NCI-H1436 (cell line): ENCODE results near the gene TMEM169.

Experiments
- DNase-seq: peaks from one replicate; lab custom pipeline; 2025; lab: John Stamatoyannopoulos, UW

TMEM169 gene, protein sequence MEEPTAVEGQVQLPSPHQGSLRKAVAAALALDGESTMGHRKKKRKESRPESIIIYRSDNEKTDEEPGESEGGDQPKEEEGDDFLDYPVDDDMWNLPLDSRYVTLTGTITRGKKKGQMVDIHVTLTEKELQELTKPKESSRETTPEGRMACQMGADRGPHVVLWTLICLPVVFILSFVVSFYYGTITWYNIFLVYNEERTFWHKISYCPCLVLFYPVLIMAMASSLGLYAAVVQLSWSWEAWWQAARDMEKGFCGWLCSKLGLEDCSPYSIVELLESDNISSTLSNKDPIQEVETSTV

DNA sequence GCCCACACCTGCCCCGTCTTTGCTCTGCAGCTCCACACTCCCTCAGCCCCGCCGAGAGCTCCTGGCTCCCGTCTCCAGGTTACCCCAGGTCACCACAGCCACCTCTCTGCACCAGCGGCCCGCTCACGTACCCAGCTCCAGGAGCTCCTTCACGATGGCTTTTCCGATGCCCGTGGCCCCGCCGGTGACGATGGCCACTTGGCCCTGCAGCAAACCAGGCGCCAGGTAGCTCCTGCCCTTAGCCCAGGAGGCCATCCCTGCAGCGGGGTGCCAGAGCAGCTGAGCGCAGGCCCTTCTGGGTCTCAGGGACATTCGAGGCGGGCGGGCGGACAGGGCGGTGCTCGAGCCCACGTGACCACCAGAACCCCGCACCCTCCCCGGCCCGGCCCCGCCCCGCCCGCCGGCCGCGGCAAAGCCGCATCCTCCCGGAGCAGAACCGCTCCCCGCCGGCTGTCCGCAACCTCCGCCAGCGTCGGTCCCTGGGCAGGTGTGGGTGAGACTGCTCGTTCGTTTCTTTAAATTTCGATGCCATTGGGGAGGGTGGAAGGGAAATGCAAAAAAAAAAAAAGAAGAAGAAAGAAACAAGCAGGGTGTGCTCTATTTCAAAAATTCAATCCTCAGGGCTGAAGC, at the start of gene TMEM169, which contains the start of gene PECR:
Gene TMEM169 (plus strand): TSS at position 433 of the 630 bp plus-strand sequence. CDS start 14,045 bp downstream, outside the sequence.
Gene PECR (minus strand): TSS at position 323 of the 630 bp plus-strand sequence. CDS start 68 bp downstream, at position 255.
- DNase-seq, result peak; percentile 75

- DNase-seq, result no peak
Observed at GRCh38 chr2:216031960-216032689, 49.6 kb upstream of the TMEM169 start.

DNA sequence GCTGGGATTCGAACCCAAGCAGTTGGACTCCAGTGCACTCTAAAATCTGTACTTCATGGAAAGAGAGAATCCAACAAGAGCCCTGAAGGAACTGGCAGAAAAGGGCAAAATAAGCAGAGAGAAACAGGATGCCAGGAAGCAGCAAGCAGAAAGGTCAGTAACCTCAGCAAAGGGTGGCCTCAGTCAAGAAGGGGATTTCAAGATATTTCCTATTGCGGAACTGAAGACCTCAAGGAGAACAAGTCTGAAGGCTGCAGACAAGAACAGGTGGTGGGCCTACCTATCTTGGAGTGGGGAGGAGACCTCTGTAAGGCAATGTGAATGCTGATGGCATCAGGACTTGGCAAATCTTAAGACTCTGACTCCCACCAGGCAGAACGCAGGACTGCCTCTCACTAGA, 48.3 kb upstream of the TMEM169 start:
- DNase-seq, result no peak

DNA sequence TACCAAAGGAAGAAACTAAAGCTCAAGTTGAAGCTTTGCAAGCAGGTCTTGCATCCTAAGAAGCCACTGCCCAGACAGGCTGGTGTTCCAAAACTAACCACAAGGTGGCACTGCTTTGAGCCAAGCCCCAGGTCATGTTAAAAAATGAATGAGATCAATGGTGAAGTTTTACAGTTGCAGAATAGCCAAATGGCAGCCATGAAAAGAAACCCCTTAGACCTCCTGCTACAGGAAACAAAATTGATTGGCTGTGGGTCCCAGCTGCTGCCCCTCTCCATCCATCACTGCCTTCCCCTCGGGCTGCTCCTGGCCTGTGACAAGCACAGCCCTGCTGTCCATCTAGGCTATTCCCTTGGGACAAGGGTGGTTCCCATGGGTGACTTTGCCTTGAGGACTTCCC, 47.7 kb upstream of the TMEM169 start:
- DNase-seq, result peak; percentile 33

DNA sequence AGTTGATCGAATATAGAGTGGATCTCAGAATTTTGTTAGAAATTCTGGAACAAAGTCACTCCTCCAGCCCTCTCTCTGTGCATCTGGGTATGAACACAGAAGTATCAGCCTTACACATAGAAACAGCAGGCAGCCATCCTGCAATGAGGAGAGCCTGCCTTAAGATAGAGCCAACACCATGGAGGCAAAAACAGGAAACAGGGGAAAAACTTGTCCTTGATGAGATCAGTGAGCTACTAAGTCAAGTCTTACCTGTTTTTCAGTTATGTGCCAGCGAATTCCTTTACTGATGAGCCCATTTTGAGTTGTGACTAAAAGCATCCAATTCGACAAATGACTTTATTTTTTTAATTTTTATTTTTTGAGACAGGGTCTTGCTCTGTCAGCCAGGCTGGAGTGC, 41.8 kb upstream of the TMEM169 start:
- DNase-seq, result no peak

DNA sequence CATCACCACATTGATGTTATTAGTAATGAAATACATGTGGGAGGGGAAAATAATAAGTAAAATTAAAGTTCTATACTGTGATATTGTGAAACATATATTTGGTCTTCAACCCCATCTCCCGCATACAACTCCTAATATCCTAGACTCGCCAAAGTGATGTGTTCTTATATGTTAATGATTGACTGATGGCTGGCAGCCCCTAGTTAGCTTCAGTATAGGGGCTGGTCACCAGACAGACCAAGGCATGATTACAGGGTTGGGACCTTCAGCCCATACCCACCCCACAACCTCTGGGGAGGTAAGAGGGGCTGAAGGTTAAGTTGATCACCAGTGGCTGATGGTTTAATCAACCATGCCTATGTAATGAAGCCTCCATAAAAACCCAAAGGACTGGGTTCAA, 40.3 kb upstream of the TMEM169 start:
- DNase-seq, result no peak

- no peak for DNase-seq
Observed at GRCh38 chr2:216043949-216044348, 37.8 kb upstream of the TMEM169 start.

DNA sequence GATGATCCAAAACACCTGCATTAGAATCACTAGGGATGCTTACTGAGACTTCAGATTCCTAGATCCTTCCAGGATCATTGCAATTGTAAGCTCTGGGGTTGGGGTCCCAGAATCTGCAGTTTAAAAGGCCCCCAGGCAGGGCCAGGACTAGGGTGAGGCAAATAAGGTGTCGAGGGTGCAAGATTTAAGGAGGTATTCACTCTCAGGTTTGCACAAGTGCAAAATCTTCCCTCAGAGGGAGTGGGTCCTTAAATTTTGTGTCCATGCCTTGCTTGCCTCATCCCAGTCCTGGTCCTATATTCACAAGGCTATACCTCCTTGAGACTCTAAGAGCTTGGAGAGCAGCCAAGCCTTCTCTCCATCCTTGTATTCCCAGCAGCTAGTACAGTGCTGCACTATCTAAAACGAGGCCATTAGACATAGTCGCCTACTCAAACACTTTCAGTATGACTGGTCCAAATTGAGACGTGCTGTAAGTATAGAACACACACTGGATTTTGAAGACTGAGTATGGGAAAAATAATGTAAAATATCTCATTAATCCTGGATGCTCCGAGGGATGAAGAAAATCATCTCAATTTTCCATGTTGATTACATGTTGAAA, 36.7 kb upstream of the TMEM169 start:
- no peak for DNase-seq

DNA sequence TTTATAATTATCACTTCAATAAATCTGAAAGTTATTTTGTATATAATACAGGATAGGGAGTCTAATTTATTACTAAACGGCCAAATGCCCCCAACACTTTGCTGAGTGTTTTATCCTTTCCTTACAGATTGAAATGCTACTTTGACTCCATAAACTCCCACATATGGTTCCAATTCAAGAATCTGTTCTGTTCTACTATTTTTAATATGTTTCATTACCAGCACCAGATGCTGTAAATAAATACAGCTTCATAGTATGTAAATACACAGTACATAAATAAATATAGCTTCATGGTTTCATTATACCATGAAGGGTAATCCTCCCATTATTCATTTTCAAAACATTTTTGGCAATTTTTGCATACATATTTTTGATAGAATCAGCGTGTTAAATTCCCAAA, 34.3 kb upstream of the TMEM169 start:
- DNase-seq, result no peak

GRCh38 chr2:216049452-216049851, 32.3 kb upstream of the TMEM169 start:
- no peak for DNase-seq

DNA sequence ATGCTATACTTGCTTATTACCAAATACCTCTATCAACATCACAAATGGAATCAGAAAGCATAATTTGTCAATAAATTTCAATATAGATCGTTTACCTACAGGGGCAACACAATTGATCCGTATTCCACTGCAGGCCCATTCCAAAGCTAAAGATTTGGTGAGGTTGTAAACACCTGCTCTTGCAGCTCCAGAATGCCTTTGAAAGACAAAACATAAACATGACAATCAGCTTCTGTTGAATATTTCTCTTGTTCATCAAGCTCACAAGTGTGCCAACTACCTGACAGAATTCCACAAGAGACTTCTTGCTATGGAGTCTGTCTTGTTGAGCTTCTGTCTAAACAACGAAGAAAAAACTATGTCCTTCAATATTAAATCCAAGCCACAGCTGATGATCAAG, 30.4 kb upstream of the TMEM169 start:
- no peak for DNase-seq

DNA sequence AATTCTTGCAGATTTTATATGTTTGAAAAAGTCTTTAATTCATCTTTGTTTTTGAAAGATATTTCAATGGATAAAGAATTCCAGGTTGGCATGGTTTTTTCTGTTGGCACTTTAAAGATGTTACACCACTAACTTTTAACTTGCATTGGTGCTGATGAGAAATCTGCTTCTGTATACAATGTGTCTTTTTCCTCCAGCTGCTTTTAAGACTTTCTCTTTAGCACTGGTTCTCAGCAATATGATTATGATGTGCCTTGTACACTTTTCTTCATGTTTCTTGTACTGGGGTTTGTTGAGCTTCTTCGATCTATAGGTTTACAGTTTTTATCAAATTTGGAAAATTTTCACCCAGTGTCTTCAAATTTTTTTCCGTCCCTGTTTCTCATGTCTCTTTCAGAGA, 29.3 kb upstream of the TMEM169 start:
- DNase-seq, result no peak

DNA sequence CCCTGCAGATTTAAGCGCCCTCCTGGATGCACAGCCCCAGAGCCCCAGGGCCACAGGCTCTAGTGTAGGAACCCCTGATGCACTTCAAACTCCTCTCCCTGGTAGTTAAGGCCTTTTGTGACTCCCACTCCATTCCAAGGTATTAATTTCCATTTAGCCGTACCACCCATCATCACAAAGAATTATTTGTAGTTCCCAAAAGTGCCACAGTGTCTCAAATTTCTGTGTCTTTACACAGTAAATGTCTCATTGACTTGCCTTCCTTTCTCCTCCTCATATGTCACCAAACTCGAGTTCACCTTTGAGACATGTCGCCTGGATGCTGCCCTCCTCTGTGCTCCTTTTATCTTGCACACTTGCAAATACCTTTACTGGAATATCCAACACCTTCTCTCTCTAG, 26.0 kb upstream of the TMEM169 start:
- DNase-seq, result no peak

GRCh38 chr2:216056739-216057138, 25.0 kb upstream of the TMEM169 start:
- DNase-seq, result no peak

DNA sequence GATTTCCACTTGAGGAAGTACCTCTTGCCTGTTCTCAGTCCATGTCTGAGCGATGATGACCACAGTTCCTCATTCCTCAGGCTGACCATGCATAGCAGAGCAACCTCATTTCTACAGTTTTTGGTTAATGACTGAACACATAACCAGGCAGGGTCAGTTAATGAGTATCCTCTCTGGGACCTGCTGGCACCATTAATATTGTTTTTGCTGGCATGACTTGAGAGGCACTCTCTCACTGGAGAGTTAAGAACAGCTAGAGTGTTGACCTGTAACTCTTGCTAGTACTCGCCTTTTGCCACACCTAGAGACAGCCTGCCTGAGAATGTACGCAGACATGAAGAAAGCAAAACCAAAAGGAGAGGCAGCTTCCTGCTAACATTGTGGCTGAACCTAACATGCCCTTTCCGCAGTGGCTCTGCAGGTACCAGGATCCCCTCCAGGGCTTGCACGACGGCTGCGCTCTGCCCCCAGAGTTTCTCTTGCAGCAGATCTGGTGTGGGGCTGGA, 24.0 kb upstream of the TMEM169 start:
- no peak for DNase-seq

DNA sequence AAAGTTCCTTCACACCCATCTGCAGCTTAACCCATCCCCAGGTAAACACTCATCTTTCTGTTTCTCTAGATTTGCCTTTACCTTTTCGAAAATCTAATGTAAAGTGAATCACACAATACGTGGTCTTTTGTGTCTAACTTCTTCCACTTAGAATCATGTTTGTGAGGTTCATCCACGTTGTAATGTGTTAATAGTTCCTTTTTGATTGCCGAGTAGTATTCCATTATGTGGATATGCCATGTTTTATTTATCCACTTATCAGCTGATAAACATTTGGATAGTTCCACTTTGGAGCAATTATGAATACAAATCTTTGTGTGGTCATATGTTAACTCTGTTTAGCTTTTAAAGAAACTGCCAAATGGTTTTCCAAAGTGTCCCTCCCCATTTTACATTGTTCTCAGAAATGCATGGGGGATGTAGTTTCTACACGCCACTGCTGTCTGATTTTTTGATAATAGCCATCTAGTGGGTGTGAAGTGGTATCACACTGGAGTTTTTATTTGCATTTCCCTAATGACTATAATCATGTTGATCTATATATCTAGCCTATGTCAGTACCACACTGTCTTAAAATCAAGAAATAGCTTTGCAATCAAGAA, 22.4 kb upstream of the TMEM169 start:
- DNase-seq, result no peak

- DNase-seq, result no peak
Observed at GRCh38 chr2:216064014-216064630, 17.6 kb upstream of the TMEM169 start.

DNA sequence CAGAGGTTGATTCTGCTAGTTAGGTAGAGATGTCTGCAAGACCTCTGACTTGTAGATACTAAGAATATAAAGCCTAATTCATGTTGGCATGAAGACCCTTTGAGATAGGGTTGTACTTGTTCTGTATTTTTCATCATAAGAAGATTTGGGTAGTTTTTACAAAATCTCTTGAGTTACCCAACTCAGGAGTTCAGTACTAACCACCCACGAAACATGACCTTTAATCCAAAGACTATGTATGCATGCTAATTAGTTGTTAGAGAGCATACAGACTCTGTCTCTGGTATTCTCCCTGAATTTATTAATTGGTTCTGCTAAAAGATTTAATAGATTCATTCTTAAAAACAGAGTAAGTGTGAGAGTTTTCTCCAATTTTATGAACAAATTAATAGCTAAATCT, 17.1 kb upstream of the TMEM169 start:
- no peak for DNase-seq

GRCh38 chr2:216066230-216066629, 15.5 kb upstream of the TMEM169 start:
- no peak for DNase-seq

DNA sequence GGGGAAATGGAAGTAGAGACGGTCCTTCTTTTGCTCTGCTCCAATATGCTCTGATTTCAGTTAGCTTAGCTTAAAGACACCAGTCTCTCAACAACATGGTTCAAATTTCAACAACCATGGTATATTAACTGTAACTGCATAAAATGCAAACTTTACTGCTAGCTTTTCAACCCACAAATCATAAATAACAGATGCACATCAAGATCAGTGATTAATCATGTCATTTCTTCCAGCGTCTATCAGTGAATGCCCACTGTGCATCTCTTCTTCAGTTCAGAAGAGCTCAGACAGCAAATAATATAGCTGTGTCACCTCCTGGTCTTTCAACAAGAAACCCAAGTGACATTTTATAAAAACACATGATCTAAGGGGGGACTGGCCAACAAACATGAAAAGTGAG, 12.7 kb upstream of the TMEM169 start:
- DNase-seq, result no peak

GRCh38 chr2:216070195-216070594, 11.5 kb upstream of the TMEM169 start:
- DNase-seq, result no peak
